Measurements from ENCODE around the gene TRIM40. TPM values are rescaled to one million over a fixed set of nuclear protein-coding genes. Genes with fewer than 3 reads are reported as not detected.

TRIM40 gene
- total and polyA plus RNA-seq, 2 experiments from 2014 or later: 0.34 to 1.0 TPM

DNA sequence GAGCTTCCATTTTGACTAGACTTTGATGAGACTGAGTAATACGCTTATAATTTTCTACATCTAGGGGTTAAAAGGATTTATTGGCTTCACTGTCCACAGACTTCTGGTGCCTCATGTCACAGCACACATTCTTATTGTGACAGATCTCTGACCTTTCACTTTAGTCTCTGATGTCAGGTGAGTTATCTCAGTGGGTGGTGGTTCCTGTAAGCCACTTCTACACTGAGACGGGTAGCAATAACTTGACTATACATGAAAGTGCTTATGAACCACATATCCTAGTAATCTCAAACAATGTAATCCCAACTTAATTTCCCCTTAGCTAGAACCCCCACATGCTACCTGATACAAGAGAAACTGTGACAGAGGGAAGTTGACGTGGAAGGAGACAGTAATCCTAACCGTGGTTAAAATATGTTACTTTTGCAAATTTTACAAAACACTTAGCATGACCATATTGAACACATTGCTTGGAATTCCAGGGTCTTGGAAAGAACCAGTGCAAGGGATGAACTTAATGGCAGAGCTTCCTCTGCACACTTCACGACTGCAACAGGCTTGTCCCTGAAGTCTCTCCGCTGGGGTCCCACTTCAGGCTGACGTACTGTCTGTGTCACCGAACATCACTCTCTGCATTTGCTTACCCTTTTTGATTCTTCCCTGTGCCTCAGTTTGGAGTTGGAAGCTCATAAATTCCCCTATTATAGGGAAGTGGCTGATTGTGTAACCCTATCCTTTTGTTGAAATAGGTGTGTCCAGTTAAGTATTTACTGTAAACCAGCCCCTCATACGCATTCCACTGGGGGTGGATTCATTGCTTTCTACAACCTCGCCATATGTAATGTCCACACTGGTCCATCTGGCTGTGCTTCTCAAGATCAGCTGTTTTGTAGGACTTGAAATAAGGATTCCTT, 6.4 kb upstream of the TRIM40 start:
- TF ChIP-seq EZH2phosphoT487 (IDR thresholded peaks at IDR 0.05; ENCODE audit: low read depth, severe bottlenecking, unreplicated experiment) (no peak), EZH2 (IDR thresholded peaks at IDR 0.05; ENCODE audit: borderline replicate concordance) (no peak)
- TF ChIP-seq, protein P1, sequence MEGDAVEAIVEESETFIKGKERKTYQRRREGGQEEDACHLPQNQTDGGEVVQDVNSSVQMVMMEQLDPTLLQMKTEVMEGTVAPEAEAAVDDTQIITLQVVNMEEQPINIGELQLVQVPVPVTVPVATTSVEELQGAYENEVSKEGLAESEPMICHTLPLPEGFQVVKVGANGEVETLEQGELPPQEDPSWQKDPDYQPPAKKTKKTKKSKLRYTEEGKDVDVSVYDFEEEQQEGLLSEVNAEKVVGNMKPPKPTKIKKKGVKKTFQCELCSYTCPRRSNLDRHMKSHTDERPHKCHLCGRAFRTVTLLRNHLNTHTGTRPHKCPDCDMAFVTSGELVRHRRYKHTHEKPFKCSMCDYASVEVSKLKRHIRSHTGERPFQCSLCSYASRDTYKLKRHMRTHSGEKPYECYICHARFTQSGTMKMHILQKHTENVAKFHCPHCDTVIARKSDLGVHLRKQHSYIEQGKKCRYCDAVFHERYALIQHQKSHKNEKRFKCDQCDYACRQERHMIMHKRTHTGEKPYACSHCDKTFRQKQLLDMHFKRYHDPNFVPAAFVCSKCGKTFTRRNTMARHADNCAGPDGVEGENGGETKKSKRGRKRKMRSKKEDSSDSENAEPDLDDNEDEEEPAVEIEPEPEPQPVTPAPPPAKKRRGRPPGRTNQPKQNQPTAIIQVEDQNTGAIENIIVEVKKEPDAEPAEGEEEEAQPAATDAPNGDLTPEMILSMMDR (IDR thresholded peaks at IDR 0.05; ENCODE audit: poor library complexity): no peak
- DNase-seq (ENCODE audit: low spot score): no peak

DNA sequence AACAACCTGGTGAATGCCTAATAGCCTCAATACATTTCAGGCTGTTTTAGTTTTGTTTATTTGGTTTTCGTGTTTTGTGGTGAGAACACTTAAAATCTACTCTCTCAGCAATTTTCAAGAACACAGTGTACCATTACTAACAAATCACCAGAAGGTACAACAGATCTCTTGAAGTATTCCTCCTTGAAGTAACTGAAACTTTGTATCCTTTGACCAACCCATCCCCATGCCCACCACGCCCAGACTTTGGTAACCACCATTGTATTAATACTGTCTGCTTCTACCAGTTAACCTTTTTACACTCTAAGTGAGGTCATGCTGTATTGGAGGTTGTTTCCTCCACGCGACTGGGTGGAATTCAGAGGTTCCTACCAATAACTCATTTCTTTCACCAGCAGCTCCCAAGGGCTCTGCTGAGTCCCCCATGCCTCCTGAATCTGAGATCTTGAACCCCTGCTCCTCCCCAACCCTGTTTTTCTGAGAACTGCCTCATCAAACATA, 5.7 kb upstream of the TRIM40 start:
- no peak overlapping the region for H3K4me3 ChIP-seq
- no peaks in the 10 kb centered on the region for H3K79me2 ChIP-seq
- H4K20me1 ChIP-seq (ENCODE audit: insufficient read depth, poor library complexity, severe bottlenecking): no peaks in the 10 kb centered on the region
- H3K36me3 ChIP-seq (replicated peaks; ENCODE audit: insufficient read depth, low read depth): no peaks in the 10 kb centered on the region
- H3K27ac ChIP-seq: peak overlapping the region; percentile 78
- no peaks in the 10 kb centered on the region for H3K9me2 ChIP-seq (replicated peaks; ENCODE audit: insufficient read depth)
- peaks cover 48% of the 10 kb centered on the region for H3K27me3 ChIP-seq
- TF ChIP-seq, protein P1 (IDR thresholded peaks at IDR 0.05; ENCODE audit: poor library complexity): no peak
- TF ChIP-seq EZH2phosphoT487 (IDR thresholded peaks at IDR 0.05; ENCODE audit: low read depth, severe bottlenecking, unreplicated experiment) (no peak), EZH2 (IDR thresholded peaks at IDR 0.05; ENCODE audit: borderline replicate concordance) (no peak)
- no peak for DNase-seq (ENCODE audit: low spot score)
- 67% methylated on average over 4 of the region's 4 CpGs for WGBS (ENCODE audit: low lambda C conversion rate, missing lambda C conversion rate)
- H3K9me3 ChIP-seq (ENCODE audit: low read depth): no peaks in the 10 kb centered on the region
- H3K4me2 ChIP-seq: peak overlapping the region; percentile 63
- H2AFZ ChIP-seq: no peak overlapping the region
- peaks cover 19% of the 10 kb centered on the region for H3K4me1 ChIP-seq (ENCODE audit: insufficient read depth)

More for the DNA sequence above, 6.4 kb upstream of the TRIM40 start:
- Histone ChIP-seq H3K9me3 (ENCODE audit: low read depth) (no peaks in the 10 kb centered on the region), H3K4me1 (ENCODE audit: insufficient read depth) (peaks cover 19% of the 10 kb centered on the region), H4K20me1 (ENCODE audit: insufficient read depth, poor library complexity, severe bottlenecking) (no peaks in the 10 kb centered on the region), H3K79me2 (no peaks in the 10 kb centered on the region), H3K27ac (peak overlapping the region; percentile 78), H3K4me2 (peak overlapping the region; percentile 63), H3K9me2 (replicated peaks; ENCODE audit: insufficient read depth) (no peaks in the 10 kb centered on the region), H2AFZ (no peak overlapping the region), H3K4me3 (no peak overlapping the region), H3K36me3 (replicated peaks; ENCODE audit: insufficient read depth, low read depth) (no peaks in the 10 kb centered on the region), H3K27me3 (peaks cover 50% of the 10 kb centered on the region)
- 51% methylated on average over 10 of the region's 10 CpGs for WGBS (ENCODE audit: low lambda C conversion rate, missing lambda C conversion rate)

DNA sequence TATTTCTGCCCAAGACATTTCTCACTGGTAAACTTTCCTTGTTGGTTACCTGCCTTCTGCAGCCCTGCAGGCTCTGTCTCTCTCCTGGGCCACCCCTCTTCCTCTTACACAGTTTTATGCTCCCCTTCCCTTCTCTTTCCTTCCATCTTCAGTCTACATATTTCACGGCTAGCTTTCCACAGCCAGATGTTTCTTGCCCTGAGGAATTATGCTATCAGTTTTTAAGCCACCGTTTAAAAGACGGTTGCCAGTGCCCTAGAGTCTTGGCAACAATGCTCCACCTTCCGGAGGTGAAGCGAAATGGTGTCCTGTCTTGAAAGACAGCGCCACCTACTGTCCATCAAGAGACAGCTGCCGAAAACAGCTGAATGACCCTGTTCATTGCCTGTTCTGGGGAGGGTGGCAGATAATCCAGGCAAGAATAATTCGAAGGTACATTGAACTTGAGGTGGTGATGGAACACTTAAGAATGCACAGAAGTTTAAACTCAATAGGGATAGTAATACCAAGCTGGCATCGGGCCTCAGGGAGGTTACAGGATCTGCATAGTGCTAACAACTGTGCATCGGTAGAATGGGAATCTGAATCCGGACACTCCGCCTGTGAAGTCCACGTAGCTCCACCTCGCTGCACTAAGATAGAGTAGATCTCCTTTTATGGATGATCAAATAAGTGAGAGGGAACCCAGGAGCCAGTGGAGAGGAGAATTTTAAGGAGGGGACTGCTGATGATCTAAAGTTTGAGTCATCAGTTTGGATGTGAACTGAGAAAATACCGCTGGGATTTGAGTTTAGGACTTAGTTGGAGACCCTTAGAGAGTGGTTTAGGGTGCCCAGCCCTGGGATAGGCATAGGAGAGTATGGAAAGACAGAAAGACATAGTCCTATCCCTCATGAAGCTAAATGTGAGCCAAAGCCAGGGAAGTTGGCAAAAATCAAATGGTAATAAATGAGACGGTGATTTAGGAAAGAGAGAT, 4.8 kb upstream of the TRIM40 start:
- no peaks in the 10 kb centered on the region for H3K79me2 ChIP-seq
- H3K9me2 ChIP-seq (replicated peaks; ENCODE audit: insufficient read depth): no peaks in the 10 kb centered on the region
- H3K9me3 ChIP-seq (ENCODE audit: low read depth): no peaks in the 10 kb centered on the region
- H3K27me3 ChIP-seq: peaks cover 43% of the 10 kb centered on the region
- peak overlapping the region; percentile 63 for H3K4me2 ChIP-seq
- H2AFZ ChIP-seq: no peak overlapping the region
- TF ChIP-seq EZH2 (IDR thresholded peaks at IDR 0.05; ENCODE audit: borderline replicate concordance): no peak
- TF ChIP-seq, protein P1 (IDR thresholded peaks at IDR 0.05; ENCODE audit: poor library complexity): peak; percentile 99
- TF ChIP-seq EZH2phosphoT487 (IDR thresholded peaks at IDR 0.05; ENCODE audit: low read depth, severe bottlenecking, unreplicated experiment): no peak
- no peaks in the 10 kb centered on the region for H3K36me3 ChIP-seq (replicated peaks; ENCODE audit: insufficient read depth, low read depth)
- H3K4me3 ChIP-seq: no peak overlapping the region
- no peaks in the 10 kb centered on the region for H4K20me1 ChIP-seq (ENCODE audit: insufficient read depth, poor library complexity, severe bottlenecking)
- 35% methylated on average over 16 of the region's 16 CpGs for WGBS (ENCODE audit: low lambda C conversion rate, missing lambda C conversion rate)
- H3K4me1 ChIP-seq (ENCODE audit: insufficient read depth): peaks cover 22% of the 10 kb centered on the region
- peak; percentile 93 for DNase-seq (ENCODE audit: low spot score)
- H3K27ac ChIP-seq: peak overlapping the region; percentile 78
